Right cardiac atrium (tissue), 5 donors: Measurements from ENCODE around the gene TREML2. TPM values are rescaled to one million over a fixed set of nuclear protein-coding genes. Genes with fewer than 3 reads are reported as not detected.
A peak's percentile ranks its signal among the peaks of the same experiment; 100 is the strongest.

Experiments
- ATAC-seq, 2 donors: fragments of 200-7000 bp; cut with Tn5 transposase; one replicate each; pipeline versions ENCODE4 v1.8.0 to v1.9.1; 2020; ENCODE audit warnings: moderate library complexity in 2 of 2, mild to moderate bottlenecking in 1 of 2
- DNase-seq, 3 donors: peaks; one replicate each; pipeline ENCODE4 v3.0.0-alpha.2; 2020
- H3K27ac ChIP-seq: one replicate; pipeline ENCODE4 v1.5.1; 2013; ENCODE audit warnings: mild to moderate bottlenecking, low read length, control low read depth, moderate library complexity
- H3K27me3 ChIP-seq: one replicate; pipeline ENCODE4 v1.6.1; 2013; ENCODE audit not compliant: control insufficient read depth, insufficient read depth
- H3K4me1 ChIP-seq: one replicate; pipeline ENCODE4 v1.6.1; 2013; ENCODE audit warnings: low read length; ENCODE audit not compliant: control insufficient read depth, insufficient read depth
- H3K4me3 ChIP-seq: one replicate; pipeline ENCODE4 v1.5.1; 2013; ENCODE audit warnings: low read length, control low read depth
- H3K9me3 ChIP-seq: one replicate; pipeline ENCODE4 v1.6.1; 2013; ENCODE audit warnings: low read length; ENCODE audit not compliant: control insufficient read depth
- WGBS: extraction: QIAGEN DNeasy Blood & Tissue Kit; methylation state at CpG from one replicate; pipeline ENCODE4 v1.1.7; 2013; 5-methylcytosine and 5-hydroxymethylcytosine counted together
- intact Hi-C, 4 donors: fragments of 100-400 bp; cut with DNase I; formaldehyde crosslinking; loops; one replicate each; pipeline versions ENCODE4 v1.11.0 to v1.14.0; 2022 to 2023
- polyA plus RNA-seq: library from polyadenylated mRNA; stranded (reverse); fragments of 200-250 nt; gene quantifications from one replicate; pipeline ENCODE4 v1.2.3, GENCODE V29; 2013
- total RNA-seq, 4 donors: library from RNA; stranded (reverse); fragmentation: NEBNext Ultra II Directional; extraction: Animal tissue kit (Norgen Biotek cat#: 25700); gene quantifications; one replicate each; pipeline ENCODE4 v1.2.1, GENCODE V29; 2021
- donor health status: healthy with polysubstance abuse.
- donor health status: DM: no; HTN: yes; CAD: no.
- donor health status: DM: no; HTN: no; CAD: no.
- donor health status: DM: no; HTN: yes; CAD: no; lungs with severe emphysema.
- donor health status: DM: yes; HTN: yes; CAD: no.

The TREML2 gene
- total and polyA plus RNA-seq, 5 donors, result 0.02 to 0.15 TPM; not detected in 3

DNA sequence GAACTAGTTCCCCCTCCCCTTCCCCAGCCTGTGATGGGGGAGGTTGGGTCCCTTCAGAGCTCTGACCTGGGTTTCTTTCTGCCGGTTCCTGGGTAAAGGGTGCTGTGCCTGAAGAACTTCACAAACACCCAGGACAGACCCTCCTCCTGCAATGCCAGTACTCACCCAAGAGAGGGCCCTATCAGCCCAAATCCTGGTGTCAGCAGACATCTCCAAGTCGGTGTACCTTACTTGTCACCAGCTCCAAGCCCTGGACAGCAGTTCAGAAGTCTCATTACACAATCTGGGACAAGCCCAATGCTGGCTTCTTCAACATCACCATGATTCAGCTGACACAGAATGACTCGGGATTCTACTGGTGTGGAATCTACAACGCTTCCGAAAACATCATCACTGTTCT lies 27.7 kb upstream of the TREML2 start:
- Histone ChIP-seq H3K27ac (no peak overlapping the region), H3K9me3 (no peaks in the 10 kb centered on the region), H3K4me3 (no peak overlapping the region), H3K27me3 (no peaks in the 10 kb centered on the region), H3K4me1 (no peaks in the 10 kb centered on the region)
- DNase-seq (no peak), ATAC-seq (no peak)
- 41% methylated on average over 5 of the region's 5 CpGs for WGBS
- intact Hi-C loops, result no loop called here

DNA sequence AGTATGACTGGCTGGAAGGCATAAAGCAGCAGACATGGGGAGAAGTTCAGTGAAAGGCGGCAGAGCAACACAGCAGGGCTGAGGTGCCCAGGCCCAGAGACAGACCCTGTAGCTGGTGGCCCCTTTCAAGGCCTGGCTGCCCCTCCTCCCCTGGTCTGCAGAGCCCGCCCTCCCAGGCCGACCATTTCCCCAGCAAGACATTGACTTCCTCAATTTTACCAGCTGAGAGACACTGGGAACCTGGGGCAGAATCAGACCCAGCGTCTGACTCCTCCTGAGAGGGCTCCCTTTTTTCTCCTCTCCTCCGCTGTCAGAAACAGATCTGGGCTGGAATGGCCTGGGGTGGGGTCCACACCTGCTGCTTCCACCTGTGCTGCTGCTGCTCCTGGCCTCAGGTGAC lies 27.1 kb upstream of the TREML2 start, which contains the start of gene TREML4:
Gene TREML4, plus strand, starts transcription at position 254 of the 400 bp plus-strand sequence. Its CDS starts 79 bp downstream, at position 333.
- no peak within 1 kb of the TSS for H3K4me3 ChIP-seq
- no peaks in the 10 kb centered on the region for H3K4me1 ChIP-seq
- no peaks in the 10 kb centered on the region for H3K9me3 ChIP-seq
- no peak for DNase-seq
- WGBS, result 66% methylated on average over 5 of the region's 5 CpGs
- H3K27me3 ChIP-seq, result no peaks in the 10 kb centered on the region
- peak in 1 of 2 donors; percentile 46 for ATAC-seq
- intact Hi-C loops, result no loop called here
- no peak within 1 kb of the TSS for H3K27ac ChIP-seq

DNA sequence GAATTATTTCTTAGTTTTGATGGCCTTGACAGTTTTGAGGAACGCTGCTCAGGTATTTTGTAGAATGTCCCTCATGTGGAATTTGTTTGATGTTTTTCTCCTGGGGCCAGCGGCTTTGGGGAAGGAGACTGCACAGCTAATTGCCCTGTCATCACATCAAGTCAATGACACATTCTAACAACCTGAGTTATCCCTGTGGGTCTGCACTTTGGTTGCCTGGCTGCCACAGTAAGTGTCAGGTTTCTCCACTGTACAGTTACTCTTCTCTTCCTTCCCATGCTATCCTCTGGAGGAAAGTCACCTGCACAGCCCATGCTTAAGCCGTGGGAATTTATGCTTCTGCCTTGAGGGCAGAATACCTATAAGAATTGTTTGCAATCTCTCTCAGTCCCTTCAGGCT lies 25.8 kb upstream of the TREML2 start:
- ATAC-seq (no peak), DNase-seq (no peak)
- no peaks in the 10 kb centered on the region for H3K4me1 ChIP-seq
- H3K27me3 ChIP-seq, result no peaks in the 10 kb centered on the region
- no peaks in the 10 kb centered on the region for H3K9me3 ChIP-seq
- H3K4me3 ChIP-seq, result no peak overlapping the region
- intact Hi-C loops, result no loop called here
- 32% methylated on average over 3 of the region's 3 CpGs for WGBS
- H3K27ac ChIP-seq, result no peak overlapping the region

DNA sequence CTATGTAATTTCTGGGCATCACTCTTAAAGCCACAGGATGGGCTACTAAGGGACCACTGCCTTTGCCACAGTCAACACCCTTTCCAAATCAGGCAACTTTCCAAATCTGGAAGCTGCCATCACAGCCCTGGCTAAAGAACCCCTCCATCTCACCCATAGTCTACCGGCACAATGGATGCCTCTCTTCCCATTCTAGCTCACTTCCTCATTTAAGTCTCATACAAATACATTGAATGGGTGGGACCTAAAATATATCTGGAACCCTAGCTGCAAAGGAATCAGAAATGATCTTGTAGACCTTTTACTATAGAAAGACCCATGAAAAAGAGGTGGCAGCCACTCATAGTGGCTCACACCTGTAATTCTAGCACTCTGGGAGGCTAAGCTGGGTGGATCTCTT lies 23.9 kb upstream of the TREML2 start:
- ATAC-seq, result no peak
- Histone ChIP-seq H3K4me3 (no peak overlapping the region), H3K27me3 (no peaks in the 10 kb centered on the region), H3K9me3 (no peaks in the 10 kb centered on the region), H3K4me1 (no peaks in the 10 kb centered on the region), H3K27ac (no peak overlapping the region)
- DNase-seq, result no peak
- WGBS, result 75% methylated on average over 1 of the region's 1 CpG
- intact Hi-C loops, result no loop called here

DNA sequence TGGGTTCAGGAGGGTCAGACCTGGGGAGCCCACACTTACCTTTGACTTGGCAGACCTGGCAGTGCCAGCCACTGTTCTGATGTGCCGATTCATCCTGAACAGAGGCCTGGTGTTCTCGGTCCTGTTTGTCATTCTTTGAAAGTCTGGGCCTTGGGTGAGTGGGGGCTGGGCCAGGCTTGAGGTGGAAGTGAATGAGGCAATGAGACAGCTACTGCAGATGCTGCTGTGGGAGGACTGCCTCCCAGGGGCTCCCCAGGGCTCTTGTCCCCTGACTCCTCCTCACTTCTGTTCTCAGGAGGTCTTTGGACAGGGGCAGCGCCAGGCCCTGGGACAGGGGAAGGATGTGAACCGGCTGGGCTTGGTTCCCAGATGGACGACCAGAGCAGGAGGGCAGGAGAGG lies 21.6 kb upstream of the TREML2 start:
- DNase-seq, result no peak
- Histone ChIP-seq H3K27ac (no peak overlapping the region), H3K4me1 (no peaks in the 10 kb centered on the region), H3K27me3 (no peaks in the 10 kb centered on the region), H3K9me3 (no peaks in the 10 kb centered on the region), H3K4me3 (no peak overlapping the region)
- 73% methylated on average over 5 of the region's 5 CpGs for WGBS
- intact Hi-C loops, result no loop called here
- ATAC-seq, result no peak

DNA sequence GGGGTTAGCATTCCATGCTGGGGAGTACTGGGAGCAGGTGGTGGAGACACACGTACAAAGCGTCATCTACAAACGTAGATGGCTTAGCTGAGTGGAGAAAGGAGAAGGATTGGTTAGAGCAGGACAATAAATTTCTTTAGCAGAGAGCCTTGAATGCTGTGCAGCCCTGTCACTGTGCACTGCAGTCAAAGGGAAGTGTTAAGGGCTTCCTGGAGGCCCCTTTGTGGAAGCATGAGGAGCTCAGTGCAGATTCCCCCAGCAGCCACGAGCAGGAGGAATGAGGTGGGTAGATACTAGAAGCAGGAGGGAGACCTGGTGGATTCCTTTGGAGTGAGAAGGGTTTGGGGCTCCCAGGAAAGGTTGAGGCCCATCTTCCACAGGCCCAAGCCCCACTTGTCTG lies 21.1 kb upstream of the TREML2 start:
- no peak overlapping the region for H3K4me3 ChIP-seq
- DNase-seq (no peak), ATAC-seq (no peak)
- no peak overlapping the region for H3K27ac ChIP-seq
- intact Hi-C loops, result no loop called here
- no peaks in the 10 kb centered on the region for H3K9me3 ChIP-seq
- WGBS, result 45% methylated on average over 4 of the region's 4 CpGs
- H3K27me3 ChIP-seq, result no peaks in the 10 kb centered on the region
- H3K4me1 ChIP-seq, result no peaks in the 10 kb centered on the region

DNA sequence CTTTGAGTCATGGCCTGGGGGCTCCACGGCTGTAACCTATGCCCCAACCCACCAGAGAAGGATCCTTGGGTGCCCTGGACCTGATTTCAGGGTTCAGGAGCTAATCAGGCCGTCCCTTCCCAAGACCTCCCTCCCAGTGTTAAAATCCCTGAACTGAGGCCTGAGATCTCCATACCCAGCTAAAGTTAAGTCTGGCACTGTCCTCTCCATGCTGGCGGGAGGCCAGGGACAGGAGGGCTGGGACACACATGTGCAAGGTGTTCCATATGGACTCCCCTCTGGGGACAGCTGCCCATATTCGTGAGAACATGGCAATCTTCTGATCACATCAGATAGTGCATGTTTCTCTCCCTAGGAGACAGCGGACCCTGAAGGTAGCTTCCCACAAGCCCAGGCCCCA lies 15.7 kb upstream of the TREML2 start:
- H3K4me1 ChIP-seq, result no peaks in the 10 kb centered on the region
- H3K27ac ChIP-seq, result no peak overlapping the region
- H3K4me3 ChIP-seq, result no peak overlapping the region
- ATAC-seq, result no peak
- H3K9me3 ChIP-seq, result no peaks in the 10 kb centered on the region
- DNase-seq, result no peak
- WGBS, result 69% methylated on average over 5 of the region's 5 CpGs
- intact Hi-C loops, result no loop called here
- H3K27me3 ChIP-seq, result no peaks in the 10 kb centered on the region

DNA sequence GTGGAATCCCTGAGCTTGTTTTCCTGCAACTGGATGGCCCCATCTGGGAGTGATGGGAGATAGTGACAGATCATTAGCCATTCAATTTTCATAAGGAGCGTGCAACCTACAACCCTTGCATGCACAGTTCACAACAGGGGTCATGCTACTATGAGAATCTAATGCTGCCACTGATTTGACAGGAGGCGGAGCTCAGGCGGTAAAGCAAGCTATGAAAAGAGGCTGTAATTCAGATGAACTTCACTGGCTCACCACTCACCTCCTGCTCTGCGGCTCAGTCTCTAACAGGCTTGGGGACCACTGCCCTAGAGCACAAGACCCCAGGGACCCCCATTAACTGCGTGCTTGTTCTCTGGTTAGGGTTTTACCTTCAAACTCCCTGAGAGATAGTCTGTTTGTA lies 14.8 kb upstream of the TREML2 start:
- no peaks in the 10 kb centered on the region for H3K9me3 ChIP-seq
- H3K4me3 ChIP-seq, result no peak overlapping the region
- ATAC-seq, result no peak
- no peaks in the 10 kb centered on the region for H3K4me1 ChIP-seq
- WGBS, result 80% methylated on average over 5 of the region's 5 CpGs
- intact Hi-C loops, result no loop called here
- H3K27me3 ChIP-seq, result no peaks in the 10 kb centered on the region
- H3K27ac ChIP-seq, result no peak overlapping the region
- no peak for DNase-seq

DNA sequence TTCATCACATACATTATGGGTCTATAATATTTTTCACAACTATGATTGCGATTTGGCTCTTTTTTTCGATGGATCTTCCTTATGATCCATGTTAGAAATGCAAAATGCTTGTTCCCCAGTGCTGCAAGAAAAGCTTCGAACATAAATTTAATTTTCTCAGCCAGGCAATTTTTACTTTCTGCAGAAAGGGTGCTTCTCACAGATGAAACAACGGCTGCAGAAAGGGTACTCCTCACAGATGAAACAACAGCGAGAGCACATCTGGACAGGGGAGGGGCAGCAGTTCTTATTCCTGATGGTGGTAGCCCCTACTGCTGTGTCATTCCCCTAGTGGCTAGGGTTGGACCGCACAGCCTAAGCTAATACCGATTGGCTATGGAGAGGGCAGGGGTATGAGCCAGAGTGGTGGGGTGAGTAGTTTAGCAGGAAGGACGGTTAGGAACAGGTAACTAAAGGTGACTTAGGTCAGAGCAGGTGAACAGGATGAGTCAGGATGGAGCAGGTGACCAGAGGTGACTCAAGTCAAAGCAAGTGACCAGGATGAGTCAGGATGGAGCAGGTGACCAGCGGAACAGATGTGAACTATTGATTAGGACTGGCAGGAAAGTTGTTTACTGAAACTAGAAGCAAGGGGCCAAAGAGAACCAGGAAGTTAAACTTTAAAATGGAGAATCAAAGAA lies 13.8 kb upstream of the TREML2 start:
- Histone ChIP-seq H3K4me3 (no peak overlapping the region), H3K27me3 (no peaks in the 10 kb centered on the region), H3K9me3 (no peaks in the 10 kb centered on the region), H3K27ac (no peak overlapping the region), H3K4me1 (no peaks in the 10 kb centered on the region)
- intact Hi-C loops, result no loop called here
- DNase-seq (no peak), ATAC-seq (no peak)
- 84% methylated on average over 9 of the region's 9 CpGs for WGBS

DNA sequence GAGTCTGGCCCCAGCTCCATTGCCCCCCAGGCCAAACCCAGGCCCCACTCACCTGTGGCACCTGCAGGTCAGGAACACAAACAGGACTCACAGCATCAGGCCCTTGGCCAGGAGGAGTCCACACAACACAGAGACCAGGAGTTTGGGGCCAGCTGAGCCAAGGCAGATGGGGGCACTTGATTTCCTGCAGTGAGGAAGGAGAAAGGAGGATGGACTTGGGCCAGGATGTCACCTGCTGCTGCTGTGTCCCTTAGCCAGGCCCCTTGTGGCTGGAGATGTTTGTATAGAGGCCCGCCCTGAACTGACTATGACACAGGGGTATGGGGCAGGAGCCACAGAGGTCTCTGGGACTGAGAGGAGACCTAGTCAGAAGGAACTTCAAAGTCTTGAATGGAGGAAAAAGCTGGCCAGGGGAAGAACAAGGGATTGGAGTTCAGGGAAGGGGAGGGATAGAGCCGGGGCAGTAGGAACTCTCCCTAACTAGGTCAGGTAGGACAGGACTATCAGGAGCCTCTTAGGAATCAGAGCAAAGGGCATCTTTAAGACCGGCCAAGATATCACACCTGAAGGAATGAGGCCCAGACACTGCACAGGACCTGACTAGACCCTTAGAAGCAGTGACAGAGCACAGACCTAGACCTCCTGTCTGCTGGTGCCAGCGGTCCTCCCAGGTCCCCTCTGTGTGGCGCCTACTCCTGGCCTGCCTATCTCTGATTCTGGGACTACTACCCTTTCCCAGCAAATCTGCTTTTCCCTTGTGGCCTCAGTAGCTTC lies 8.8 kb upstream of the TREML2 start:
- ATAC-seq (no peak), DNase-seq (no peak)
- no peaks in the 10 kb centered on the region for H3K27me3 ChIP-seq
- H3K9me3 ChIP-seq, result no peaks in the 10 kb centered on the region
- no peak overlapping the region for H3K4me3 ChIP-seq
- H3K27ac ChIP-seq, result no peak overlapping the region
- H3K4me1 ChIP-seq, result no peaks in the 10 kb centered on the region
- intact Hi-C loops, result no loop called here
- 76% methylated on average over 5 of the region's 5 CpGs for WGBS

DNA sequence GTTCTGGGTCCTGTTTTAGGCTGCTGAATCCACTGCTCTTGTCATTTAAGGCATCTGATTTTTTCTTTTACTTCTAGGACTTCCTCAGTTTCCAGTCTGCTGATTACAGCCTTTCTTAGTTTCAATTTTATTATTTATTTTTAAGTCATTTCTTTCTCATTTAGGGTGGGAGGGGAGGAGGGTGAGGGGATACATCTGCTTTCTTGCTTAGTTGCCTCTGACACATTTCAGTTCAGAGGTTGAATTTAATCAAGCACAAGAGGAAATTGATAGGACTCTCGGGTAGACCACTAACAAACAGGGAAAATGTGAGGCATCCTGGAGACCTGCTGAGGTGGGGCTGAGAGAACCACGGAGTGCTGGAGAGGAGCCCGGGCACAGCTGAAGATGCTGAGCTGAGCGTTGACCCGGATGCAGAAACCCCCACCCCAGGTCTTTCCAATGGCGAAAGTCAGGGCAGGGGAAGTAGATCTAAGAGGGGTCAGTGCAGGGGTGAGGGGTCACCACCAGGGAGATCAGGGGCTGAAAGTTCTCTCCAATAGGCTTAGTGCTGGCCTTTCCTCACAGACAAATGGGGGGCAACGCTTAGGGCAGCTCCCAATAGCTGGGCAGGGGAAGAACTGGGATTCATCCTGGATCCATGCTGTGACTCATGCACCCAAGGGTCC lies 7.6 kb upstream of the TREML2 start:
- intact Hi-C loops, result no loop called here
- no peak for ATAC-seq
- 68% methylated on average over 7 of the region's 7 CpGs for WGBS

More for the DNA sequence above, 7.6 kb upstream of the TREML2 start:
- H3K9me3 ChIP-seq, result no peaks in the 10 kb centered on the region
- no peaks in the 10 kb centered on the region for H3K27me3 ChIP-seq
- no peak overlapping the region for H3K4me3 ChIP-seq
- H3K27ac ChIP-seq, result no peak overlapping the region
- DNase-seq, result no peak
- no peaks in the 10 kb centered on the region for H3K4me1 ChIP-seq
